Skin epidermis (tissue), 12 donors: ENCODE results near the gene IL7R.
A peak's percentile ranks its signal among the peaks of the same experiment; 100 is the strongest.

ENCODE experiments used
- H3K27ac ChIP-seq, 21 experiments: fragments of 200-600 bp; sonication (generic) in 11 of 21; one replicate each; pipeline ENCODE4 v1.5.0; 2020; ENCODE audit warnings: mild to moderate bottlenecking in 3 of 21, inconsistent platforms in 2 of 21, moderate library complexity in 2 of 21
- H3K4me3 ChIP-seq, 7 experiments: fragments of 200-600 bp; sonication (generic) in 2 of 7; one replicate each; pipeline ENCODE4 v1.5.0; 2020; ENCODE audit warnings: inconsistent platforms in 2 of 7, mild to moderate bottlenecking in 2 of 7, moderate library complexity in 1 of 7

IL7R gene

GRCh38 chr5:35856765-35857351, at the start of gene IL7R:
IL7R (plus strand) TSS chr5:35856891; CDS start chr5:35856978, 87 bp downstream.
- Histone ChIP-seq H3K27ac (peak within 1 kb of the TSS in 18 of 21 experiments; percentile 4 to 95 (median 48)), H3K4me3 (peak within 1 kb of the TSS; percentile 7 to 39 (median 11))

- peak overlapping the region in 6 of 21 experiments; percentile 11 to 76 (median 62) for H3K27ac ChIP-seq
- no peak overlapping the region for H3K4me3 ChIP-seq
Measured at GRCh38 chr5:35810601-35811000, 46.1 kb upstream of the IL7R start.

GRCh38 chr5:35811108-35811741, 45.5 kb upstream of the IL7R start:
- no peak overlapping the region for H3K4me3 ChIP-seq
- peak overlapping the region in 5 of 21 experiments; percentile 11 to 76 (median 65) for H3K27ac ChIP-seq

- H3K27ac ChIP-seq, result no peak overlapping the region
Measured at GRCh38 chr5:35813521-35813920, 43.2 kb upstream of the IL7R start.

GRCh38 chr5:35815089-35815936, 41.4 kb upstream of the IL7R start:
- H3K4me3 ChIP-seq, result no peak overlapping the region
- peak overlapping the region in 1 of 21 experiments; percentile 27 for H3K27ac ChIP-seq

More at GRCh38 chr5:35813521-35813920, 43.2 kb upstream of the IL7R start:
- H3K4me3 ChIP-seq, result no peak overlapping the region

- H3K27ac ChIP-seq, result peak overlapping the region in 5 of 21 experiments; percentile 25 to 72 (median 34)
- no peak overlapping the region for H3K4me3 ChIP-seq
Measured at GRCh38 chr5:35816881-35817521, 39.7 kb upstream of the IL7R start.

GRCh38 chr5:35819026-35819425, 37.7 kb upstream of the IL7R start:
- peak overlapping the region in 1 of 21 experiments; percentile 33 for H3K27ac ChIP-seq
- no peak overlapping the region for H3K4me3 ChIP-seq

GRCh38 chr5:35819668-35820067, 37.0 kb upstream of the IL7R start:
- H3K4me3 ChIP-seq, result no peak overlapping the region
- peak overlapping the region in 1 of 21 experiments; percentile 33 for H3K27ac ChIP-seq

GRCh38 chr5:35820735-35821134, 36.0 kb upstream of the IL7R start:
- Histone ChIP-seq H3K4me3 (no peak overlapping the region), H3K27ac (peak overlapping the region in 2 of 21 experiments; percentile 33 to 48)

GRCh38 chr5:35821513-35821912, 35.2 kb upstream of the IL7R start:
- Histone ChIP-seq H3K27ac (peak overlapping the region in 2 of 21 experiments; percentile 44 to 67), H3K4me3 (no peak overlapping the region)

- H3K4me3 ChIP-seq, result no peak overlapping the region
Measured at GRCh38 chr5:35822511-35822910, 34.2 kb upstream of the IL7R start.

GRCh38 chr5:35823347-35824098, 33.2 kb upstream of the IL7R start:
- no peak overlapping the region for H3K4me3 ChIP-seq
- peak overlapping the region in 2 of 21 experiments; percentile 59 to 67 for H3K27ac ChIP-seq

More at GRCh38 chr5:35822511-35822910, 34.2 kb upstream of the IL7R start:
- H3K27ac ChIP-seq, result peak overlapping the region in 2 of 21 experiments; percentile 50 to 67

GRCh38 chr5:35826056-35826455, 30.6 kb upstream of the IL7R start:
- Histone ChIP-seq H3K27ac (peak overlapping the region in 2 of 21 experiments; percentile 68 to 72), H3K4me3 (no peak overlapping the region)

- peak overlapping the region in 2 of 21 experiments; percentile 68 to 72 for H3K27ac ChIP-seq
- H3K4me3 ChIP-seq, result no peak overlapping the region
Measured at GRCh38 chr5:35826554-35826953, 30.1 kb upstream of the IL7R start.

GRCh38 chr5:35828082-35828598, 28.6 kb upstream of the IL7R start:
- Histone ChIP-seq H3K4me3 (no peak overlapping the region), H3K27ac (peak overlapping the region in 3 of 21 experiments; percentile 21 to 72 (median 37))

- H3K27ac ChIP-seq, result peak overlapping the region in 3 of 21 experiments; percentile 6 to 72 (median 43)
- H3K4me3 ChIP-seq, result no peak overlapping the region
Measured at GRCh38 chr5:35830587-35830986, 26.1 kb upstream of the IL7R start.

GRCh38 chr5:35832762-35833161, 23.9 kb upstream of the IL7R start:
- peak overlapping the region in 3 of 21 experiments; percentile 19 to 72 (median 55) for H3K27ac ChIP-seq

GRCh38 chr5:35833224-35833623, 23.5 kb upstream of the IL7R start:
- H3K4me3 ChIP-seq, result no peak overlapping the region
- peak overlapping the region in 4 of 21 experiments; percentile 19 to 72 (median 52) for H3K27ac ChIP-seq

More at GRCh38 chr5:35832762-35833161, 23.9 kb upstream of the IL7R start:
- no peak overlapping the region for H3K4me3 ChIP-seq
